ENCODE measurements around the gene GYS1.

GYS1 gene

DNA sequence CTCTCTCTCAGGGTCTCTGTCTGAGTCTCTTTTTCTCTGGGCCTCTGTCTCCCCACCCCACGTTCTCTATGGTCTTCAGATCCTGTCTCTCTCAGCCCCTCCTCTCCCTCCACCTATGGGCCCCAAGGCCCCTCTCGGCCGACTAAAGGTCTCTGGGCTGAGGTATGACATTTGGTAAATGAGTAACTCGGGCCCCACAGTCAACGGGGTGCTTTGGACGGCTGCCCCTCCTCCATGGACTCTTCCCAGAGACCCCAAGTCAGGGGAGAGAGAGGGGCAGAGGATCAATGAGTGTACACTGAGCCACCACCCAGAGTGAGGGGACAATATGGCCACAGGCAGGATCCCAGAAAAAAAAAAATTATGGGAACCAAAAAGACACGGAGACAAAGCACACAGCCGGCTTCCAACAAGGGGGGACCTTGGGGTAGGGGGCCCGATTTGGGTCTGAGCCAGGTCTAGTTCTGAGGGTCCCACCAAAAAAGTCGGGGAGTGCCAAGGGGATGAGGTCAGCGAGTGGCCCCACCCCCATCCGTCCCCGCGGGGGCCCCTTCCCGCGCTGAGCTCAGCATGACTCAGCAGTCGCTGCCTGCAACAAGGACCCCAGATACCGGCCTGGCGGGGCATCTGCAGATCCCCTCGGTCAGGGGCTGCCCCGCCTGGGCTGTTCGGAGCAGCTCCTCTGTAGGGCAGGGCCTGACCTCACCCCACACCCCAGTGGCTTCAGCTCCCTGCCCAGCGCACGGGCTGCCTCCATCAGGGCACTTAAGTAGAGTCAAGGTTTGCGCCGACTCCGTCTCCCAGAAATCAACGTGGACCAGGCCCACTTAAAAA lies 29.5 kb downstream of the GYS1 start:
- DNase-seq (ENCODE audit: low read depth), result peak; percentile 58

DNA sequence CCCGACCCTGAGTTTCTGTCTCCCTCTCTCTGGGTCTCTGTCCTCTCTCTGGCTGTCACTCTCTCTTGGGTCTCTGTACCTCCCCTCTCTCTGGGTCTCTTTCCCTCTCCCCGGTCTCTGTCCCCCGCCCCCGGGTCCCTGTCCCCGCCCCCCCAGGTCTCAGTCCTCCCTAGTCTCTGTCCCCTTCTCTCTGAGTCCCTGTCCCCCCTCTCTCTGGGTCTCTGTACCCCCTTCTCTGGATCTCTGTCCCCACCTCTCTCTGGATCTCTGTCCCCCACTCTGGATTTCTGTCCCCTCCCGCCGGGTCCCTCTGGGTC lies 30.3 kb downstream of the GYS1 start:
- DNase-seq (ENCODE audit: low read depth), result no peak

DNA sequence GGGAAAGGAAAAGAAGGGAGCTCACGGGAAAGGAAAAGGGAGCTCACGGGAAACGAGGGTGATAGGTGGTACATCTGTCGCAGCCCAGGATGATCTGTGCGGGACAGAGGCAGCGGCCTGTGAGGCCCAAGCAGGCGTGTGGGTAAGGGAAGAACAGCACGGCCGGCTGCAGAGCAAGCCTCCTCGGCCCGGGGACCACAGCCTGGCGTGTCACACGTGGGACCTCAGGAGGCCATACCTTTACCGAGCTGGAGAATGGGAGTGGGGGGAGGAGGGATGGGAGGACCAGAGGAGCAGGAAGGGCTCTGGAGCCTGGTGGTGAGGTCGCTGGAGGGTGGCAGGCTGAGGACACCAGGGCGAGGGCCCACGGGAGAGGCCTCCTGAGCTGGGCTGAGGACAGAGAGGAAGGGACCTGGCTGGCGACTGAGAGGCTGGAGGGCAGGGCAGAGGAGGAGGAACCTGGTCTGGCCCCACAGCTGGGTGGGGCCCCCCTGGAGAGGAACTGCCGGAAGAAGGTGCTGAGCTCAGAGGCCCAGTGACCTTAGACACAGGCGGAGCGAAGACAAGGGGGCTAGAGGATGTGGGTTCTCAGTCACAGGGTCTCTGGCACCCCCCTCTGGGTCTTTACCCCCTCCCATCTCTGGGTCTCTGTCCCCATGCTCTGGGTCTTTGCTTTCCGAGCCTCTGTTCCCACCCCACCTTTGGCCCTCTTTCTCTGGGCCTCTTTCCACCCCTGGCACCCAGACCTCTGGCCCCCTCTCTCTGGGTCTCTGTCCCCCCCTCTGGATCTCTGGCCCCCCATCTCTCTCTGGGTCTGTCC lies 30.9 kb downstream of the GYS1 start:
- DNase-seq (ENCODE audit: low read depth), result no peak

DNA sequence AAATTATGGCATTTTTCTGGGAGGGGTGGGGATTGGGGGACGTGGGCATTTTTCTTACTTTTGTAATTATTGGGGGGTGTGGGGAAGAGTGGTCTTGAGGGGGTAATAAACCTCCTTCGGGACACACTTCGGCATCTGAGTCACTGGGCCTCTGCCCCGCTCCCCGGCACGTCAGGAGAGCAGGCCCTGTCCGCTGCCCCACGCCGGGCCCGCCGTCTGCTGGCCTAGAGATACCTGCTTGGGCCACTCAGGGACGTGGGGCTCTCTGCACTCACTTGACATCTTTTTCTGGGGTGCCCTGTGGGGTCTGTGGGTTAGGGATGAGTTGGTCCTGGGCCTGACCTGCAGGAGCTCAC lies 31.5 kb downstream of the GYS1 start:
- no peak for DNase-seq (ENCODE audit: low read depth)

DNA sequence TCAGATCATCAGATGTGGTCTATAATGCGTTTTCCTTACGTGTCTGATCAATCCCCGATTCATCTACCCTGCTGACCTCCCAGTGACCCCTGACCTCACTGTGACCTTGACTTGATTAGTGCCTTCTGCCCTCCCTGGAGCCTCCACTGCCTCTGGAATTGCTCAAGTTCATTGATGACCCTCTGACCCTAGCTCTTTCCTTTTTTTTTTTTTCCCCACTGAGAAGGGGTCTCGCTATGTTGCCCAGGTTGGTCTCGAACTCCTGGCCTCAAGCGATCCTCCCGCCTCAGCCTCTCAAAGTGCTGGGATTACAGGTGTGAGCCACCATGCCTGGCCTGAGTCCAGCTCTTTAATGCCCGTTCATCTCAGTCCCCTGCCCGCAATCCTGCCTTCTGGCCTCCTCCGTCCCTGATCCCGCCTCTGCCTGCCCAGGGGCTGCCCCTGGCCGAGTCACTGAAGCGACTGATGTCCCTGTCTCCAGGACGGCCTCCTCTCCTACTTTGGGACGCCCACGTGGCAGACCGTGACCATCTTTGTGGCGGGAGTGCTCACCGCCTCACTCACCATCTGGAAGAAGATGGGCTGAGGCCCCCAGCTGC lies 32.0 kb downstream of the GYS1 start:
- no peak for DNase-seq (ENCODE audit: low read depth)

DNA sequence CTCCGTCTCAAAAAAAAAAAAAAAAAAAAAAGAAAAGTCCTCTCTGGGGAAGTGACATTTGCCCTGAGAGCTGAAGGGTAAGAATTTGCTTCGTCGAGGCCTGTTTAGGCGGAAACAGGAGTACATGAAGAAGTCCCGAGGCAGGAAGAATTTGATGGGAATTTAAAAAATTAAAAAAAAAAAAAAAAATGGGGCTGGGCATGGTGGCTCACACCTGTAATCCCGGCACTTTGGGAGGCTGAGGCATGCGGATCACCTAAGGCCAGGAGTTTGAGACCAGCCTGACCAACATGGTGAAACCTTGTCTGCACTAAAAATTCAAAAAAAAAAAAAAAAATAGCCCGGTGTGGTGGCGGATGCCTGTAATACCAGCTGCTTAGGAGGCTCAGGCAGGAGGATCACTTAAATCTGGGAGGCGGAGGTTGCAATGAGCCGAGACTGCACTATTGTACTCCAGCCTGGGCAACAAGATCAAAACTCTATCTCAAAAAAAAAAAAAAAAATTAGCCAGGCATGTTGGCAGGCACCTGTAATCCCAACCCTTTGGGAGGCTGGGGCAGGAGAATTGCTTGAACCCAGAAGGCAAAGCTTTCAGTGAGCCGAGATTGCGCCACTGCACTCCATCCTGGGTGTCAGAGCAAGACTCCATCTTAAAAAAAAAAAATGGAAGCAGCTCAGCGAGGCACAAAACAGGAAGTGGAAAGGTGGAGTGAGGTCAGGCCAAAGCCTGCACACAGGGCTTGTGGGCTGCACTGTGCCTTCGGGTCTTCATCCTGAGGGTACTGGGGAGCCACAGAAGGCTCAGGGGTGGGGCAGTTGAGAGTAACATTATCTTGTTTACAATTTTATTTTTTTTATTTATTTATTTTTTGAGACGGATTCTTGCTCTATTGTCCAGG lies 33.5 kb downstream of the GYS1 start:
- DNase-seq (ENCODE audit: low read depth), result no peak

DNA sequence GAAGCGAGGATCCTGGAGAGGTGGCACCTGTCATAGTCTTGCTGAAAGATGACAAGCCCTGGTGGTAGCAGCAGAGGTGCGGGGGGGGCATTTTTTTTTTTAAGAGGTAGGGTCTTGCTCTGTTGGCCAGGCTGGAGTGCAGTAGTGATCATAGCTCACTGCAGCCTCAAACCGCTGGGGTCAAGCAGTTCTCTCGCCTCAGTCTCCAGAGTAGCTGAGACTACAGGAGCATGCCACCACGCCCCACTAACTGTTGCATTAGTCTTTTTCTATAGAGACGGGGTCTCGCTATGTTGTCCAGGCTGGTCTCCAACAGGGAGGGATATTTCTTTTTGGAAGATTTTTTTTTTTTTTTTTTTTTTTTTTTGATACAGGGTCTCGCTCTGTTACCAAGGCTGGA lies 35.1 kb downstream of the GYS1 start:
- no peak for DNase-seq (ENCODE audit: low read depth)

DNA sequence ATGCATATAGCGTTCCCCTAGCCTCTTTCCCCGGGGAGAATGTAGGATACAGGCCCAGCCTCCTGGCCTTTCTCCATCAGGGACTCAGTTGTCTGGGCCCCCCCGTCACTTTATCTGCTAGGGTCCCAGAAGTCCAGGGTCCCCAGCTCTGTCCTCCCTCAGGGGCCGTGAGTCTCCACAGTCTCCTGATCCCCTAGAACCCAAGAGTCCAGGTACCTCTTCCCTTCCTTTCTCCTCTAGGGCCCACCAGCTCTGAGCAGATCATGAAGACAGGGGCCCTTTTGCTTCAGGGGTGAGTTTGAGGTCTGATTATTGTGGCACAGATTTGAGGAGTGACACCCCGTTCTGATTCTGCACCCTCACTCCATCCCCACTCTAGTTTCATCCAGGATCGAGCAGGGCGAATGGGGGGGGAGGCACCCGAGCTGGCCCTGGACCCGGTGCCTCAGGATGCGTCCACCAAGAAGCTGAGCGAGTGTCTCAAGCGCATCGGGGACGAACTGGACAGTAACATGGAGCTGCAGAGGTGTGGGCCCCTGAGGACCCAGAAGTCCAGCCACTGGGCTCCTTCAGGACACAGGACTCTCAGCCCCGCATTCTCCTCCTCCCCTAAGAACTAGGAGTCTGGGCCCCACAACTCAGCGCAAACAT lies 37.7 kb downstream of the GYS1 start:
- DNase-seq (ENCODE audit: low read depth), result no peak

DNA sequence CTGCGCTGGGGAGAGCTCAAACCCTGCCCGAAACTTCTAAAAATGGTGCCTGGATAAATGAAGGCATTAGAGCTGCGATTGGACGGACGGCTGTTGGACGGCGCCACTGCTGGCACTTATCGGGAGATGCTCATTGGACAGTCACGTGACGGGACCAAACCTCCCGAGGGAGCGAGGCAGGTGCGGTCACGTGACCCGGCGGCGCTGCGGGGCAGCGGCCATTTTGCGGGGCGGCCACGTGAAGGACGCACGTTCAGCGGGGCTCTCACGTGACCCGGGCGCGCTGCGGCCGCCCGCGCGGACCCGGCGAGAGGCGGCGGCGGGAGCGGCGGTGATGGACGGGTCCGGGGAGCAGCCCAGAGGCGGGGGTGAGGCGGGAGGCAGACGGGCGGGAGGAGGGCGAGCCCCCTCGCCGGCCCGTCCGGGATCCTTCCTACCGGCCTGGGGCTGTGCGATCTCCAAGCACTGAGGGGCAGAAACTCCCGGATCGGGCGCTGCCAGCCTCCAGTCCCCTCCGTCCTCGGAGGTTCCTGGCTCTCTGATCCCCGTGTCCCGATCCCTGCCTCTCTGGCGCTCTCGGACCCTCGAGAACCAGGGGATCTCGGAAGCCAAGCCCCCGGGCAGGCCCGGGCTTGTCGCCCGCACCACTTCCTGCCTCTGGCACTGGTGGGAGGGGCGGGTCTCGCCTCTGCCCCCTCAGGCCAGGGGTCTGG lies 38.4 kb downstream of the GYS1 start, which contains the start of gene BAX:
TSS of gene BAX (plus strand) at position 281 of the 713 bp plus-strand sequence. CDS start at position 335, 54 bp downstream.
- peak; percentile 76 for DNase-seq (ENCODE audit: low read depth)

DNA sequence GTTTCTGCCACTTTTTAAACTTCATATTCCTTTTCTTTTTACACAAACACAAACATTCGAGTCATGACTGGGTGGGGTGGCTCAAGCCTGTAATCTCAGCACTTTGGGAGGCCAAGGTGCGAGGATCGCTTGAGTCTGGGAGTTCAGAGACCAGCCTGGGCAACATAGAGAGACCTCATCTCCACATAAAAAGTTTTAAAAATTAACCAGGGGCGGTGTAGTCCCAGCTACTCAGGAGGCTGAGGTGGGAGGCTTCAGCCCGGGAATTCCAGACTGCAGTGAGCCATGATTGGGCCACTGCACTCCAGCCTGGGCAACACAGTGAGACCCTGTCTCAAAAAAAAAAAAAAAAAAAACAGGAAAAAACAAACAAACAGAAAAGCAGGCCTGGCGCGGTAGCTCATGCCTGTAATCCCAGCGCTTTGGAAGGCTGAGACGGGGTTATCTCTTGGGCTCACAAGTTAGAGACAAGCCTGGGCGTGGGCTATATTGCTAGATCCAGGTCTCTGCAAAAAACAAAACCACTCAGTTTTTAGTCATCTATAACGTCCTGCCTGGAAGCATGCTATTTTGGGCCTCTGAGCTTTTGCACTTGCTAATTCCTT lies 39.0 kb downstream of the GYS1 start:
- no peak for DNase-seq (ENCODE audit: low read depth)

DNA sequence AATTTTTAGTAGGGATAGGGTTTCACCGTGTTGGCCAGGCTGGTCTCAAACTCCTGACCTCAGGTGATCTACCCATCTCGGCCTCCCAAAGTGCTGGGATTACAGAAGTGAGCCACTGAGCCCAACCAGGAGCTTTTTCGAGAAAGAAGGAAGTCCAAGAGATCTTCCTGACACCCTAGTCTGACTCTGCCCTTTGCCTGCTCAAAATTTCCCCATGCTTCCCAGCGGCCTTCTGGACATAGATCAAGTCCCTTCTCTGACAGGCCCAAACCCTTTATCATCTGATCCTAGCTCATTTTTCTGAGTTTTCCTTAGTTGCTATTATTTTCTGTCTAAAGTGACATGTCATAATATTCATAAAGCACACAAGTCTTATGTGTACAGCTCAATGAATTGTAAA lies 40.0 kb downstream of the GYS1 start:
- DNase-seq (ENCODE audit: low read depth), result no peak

DNA sequence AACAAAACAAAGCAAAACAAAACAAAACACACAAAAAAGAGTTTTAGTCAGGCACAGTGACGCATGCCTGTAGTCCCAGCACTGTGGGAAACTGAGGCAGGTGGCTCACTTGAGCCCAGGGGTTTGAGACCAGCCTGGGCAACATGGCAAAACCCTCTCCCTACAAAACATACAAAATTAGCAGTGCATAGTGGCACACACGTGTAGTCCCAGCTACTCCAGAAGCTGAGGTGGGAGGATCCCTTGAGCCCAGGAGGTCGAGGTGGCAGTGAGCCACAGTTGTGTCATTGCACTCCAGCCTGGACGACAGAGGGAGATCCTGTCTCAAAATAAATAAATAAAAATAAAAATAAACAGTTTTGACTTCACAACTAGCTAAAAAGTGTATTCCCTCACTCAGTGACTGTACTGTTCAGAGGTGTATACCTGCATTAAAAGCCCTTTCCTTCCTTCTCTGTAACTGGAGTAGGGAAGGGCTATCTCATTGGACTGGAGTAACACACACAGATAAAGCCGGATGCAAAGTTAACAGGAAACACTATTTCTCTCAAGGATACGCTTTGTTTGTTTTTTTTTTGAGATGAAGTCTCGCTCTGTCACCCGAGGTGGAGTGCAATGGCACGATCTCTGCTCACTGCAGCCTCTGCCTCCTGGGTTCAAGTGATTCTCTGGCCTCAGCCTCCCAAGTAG lies 42.1 kb downstream of the GYS1 start:
- DNase-seq (ENCODE audit: low read depth), result no peak

DNA sequence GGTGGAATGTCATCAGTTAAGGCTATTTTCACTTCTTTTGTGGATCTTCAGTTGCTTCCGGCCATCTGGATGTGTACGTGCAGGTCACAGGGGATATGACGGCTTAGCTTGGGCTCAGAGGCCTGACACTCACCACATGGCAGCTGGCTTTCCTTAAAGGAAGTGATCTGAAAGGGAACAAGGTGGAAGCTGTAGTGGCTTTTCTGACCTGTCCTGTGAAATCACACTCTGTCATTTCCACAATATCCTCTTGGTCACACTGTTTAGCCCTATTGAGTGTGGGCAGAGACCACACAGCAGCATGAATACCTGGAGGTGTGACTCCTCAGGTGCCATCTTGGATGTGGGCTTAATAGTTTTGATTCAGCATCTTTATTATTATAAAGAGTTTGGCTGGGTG lies 43.0 kb downstream of the GYS1 start:
- no peak for DNase-seq (ENCODE audit: low read depth)

DNA sequence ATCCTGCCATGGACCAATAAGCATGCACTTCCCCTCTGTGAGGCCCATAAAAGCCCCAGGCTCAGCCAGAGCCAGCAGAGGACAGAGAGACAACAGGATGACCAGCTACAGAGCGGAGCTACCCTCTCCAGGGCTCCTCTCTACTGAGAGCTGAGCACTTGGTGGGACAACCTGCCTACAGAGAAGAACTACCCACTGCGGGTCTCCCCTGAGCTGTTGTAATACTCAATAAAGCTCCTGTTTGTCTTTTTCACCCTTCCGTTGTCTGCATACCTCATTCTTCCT lies 45.9 kb downstream of the GYS1 start:
- DNase-seq (ENCODE audit: low read depth), result no peak

DNA sequence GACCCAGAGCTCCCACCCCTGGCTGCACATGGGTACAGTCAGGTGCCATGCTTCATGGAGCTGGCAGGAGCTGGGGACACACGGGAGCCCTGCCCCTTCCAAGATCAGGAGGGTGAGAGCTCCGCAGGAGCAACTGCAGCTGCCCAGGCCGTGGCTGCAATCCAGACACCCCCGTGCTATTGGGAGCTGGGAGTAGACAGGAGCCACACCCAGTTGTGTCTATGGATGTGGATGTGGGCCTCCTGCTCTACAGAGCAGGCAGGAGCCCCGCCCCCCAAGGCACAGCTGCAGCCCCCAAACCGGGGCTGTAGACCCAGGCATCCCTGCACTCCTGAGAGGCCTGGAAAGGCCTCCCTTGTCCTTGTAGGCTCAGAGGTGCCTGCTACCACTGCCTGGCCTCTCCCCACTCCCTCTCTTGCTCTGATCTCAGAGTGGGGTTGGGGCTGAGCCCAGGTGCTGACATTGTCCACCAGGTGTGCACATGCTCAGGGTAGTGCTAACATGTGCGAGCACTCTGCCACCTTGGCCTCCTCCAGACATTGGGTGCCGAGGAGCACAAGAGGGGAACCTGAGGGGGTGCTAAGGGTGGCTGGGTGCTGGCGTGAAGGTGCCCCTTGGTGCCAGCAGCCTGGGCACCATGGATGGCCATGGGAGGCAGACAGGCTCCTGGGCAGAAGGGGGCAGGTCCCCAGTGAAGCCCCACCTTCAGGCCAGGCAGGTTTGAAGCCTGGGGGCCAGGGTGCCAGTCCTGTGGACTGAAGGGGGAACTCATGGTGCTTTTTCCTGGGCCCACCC lies 46.4 kb downstream of the GYS1 start:
- no peak for DNase-seq (ENCODE audit: low read depth)

DNA sequence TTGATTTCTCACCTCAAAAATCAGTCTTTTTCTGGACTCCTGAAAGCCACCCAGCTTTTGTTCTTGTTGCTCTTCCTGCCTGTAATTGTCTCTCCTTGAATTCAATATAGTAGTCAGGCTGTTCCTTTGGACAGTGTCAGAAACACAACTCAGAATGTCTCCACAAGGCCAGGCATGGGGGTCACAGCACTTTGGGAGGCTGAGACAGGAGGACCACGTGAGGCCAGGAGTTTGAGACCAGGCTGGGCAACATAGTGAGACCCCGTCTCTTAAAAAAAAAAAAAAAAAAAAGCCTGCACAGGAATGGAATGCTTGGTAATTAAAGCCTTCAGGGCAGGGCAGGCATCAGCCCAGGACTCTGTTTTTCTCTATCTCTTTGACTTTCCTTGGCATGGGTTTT lies 47.3 kb downstream of the GYS1 start:
- DNase-seq (ENCODE audit: low read depth), result no peak

DNA sequence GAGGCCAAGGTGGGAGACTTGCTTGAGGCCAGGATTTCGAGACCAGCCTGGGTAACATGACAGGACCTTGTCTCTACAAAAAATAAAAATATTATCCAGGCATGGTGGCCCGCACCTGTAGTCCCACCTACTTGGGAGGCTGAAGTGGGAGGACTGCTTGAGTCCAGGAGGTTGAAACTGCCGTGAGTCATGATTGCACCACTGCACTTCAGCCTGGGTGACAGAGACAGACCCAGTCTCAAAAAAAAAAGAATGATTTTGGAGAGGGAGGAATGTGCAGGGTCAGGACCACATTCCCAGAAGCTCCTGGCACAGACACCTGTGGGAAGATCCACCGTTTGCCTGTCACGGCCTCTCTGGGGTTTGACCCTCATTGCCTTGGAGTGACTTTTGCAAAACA lies 47.7 kb downstream of the GYS1 start:
- DNase-seq (ENCODE audit: low read depth), result no peak

DNA sequence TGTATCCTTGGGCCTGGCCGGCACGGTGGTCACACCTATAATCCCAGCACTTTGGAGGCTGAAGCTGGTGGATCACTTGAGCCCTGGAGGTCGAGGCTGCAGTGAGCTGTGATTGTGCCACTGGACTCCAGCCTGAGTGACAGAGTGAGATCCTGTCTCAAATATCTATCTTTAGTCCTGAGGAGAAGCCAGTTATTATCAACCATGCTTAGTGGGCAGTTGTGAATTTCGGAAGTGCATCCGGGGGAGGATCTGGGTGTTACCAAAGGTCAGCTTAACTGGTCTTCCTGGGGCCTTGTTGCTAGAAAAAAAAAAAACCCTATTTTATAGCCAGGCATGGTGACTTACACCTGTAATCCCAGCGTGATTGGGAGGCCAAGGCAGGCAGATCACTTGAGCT lies 50.0 kb downstream of the GYS1 start:
- no peak for DNase-seq (ENCODE audit: low read depth)

DNA sequence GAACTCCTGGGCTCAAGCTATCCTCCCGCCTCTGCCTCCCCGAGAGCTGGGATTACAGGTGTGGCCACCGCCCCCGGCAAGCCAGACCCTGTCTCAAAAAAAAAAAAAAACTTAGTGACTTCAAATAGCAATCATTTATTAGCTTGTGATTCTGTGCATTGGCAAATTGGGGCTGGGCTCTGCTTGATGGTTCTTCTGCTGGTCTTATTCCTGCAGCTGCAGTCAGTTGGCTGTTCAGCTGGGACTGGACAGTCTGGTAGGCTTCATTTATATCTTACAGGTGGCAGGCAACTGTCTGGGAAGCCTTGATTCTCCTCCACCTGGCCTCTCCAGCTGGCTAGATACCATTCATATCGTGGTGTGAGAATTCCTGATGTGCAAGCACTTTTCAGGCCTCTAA lies 52.2 kb downstream of the GYS1 start:
- DNase-seq (ENCODE audit: low read depth), result no peak
